GM19395 (cell line): ENCODE data around the gene KRTAP10-11.

Experiments
- ATAC-seq: cut with Tn5 transposase; IDR thresholded peaks from one replicate; pipeline ENCODE4 v1.9.1; 2021; ENCODE audit warnings: mild to moderate bottlenecking, moderate library complexity; ENCODE audit not compliant: unreplicated experiment

The KRTAP10-11 gene

GRCh38 chr21:44692798-44693512, 46.7 kb downstream of the KRTAP10-11 start:
- no peak for ATAC-seq

DNA sequence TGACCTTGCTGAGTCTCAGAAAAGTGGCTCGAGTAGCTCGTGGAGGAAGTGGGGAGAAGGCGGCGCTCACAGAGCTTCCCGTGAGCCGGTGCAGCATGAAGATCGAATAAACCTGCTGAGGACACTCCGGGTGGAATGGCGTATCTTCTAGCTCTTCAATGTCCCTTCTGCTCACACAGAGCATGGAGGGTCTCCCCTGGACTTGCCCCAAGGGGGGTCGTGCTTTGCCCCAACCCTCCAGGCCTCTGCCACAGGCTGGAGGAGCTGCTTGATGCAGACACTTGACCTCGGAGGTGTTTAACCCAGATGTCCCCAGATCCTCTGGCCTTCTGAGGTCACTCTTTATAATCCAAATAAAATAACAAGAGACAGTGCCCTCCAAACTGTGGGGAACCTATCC, 48.6 kb downstream of the KRTAP10-11 start:
- no peak for ATAC-seq

GRCh38 chr21:44695184-44695583, 49.0 kb downstream of the KRTAP10-11 start:
- no peak for ATAC-seq

GRCh38 chr21:44695641-44696040, 49.4 kb downstream of the KRTAP10-11 start:
- ATAC-seq: no peak

DNA sequence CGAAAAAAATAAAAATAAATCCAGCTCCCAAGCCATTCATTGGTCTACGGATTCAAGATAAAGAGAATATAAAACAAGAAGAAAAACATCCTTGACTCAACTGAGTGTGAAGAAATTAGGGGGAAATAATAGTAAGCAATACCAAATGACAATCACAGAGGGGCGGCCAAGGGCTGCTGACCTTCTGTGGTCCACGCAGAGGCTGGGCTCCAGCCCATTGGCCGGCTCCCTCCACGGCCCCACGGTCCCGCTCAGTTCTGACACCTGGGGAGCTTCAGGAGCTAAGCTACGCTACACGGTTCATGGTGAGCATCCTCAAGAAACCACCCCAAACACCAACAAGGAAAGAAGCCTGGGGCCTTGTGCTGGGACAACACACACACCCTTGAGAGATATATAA, 50.4 kb downstream of the KRTAP10-11 start:
- ATAC-seq: no peak
